GM21529 (cell line): ENCODE results near the gene PPP6R1.

Source experiments
- ATAC-seq: cut with Tn5 transposase; IDR thresholded peaks from one replicate; pipeline ENCODE4 v1.9.1; 2021; ENCODE audit not compliant: unreplicated experiment

Gene PPP6R1, protein sequence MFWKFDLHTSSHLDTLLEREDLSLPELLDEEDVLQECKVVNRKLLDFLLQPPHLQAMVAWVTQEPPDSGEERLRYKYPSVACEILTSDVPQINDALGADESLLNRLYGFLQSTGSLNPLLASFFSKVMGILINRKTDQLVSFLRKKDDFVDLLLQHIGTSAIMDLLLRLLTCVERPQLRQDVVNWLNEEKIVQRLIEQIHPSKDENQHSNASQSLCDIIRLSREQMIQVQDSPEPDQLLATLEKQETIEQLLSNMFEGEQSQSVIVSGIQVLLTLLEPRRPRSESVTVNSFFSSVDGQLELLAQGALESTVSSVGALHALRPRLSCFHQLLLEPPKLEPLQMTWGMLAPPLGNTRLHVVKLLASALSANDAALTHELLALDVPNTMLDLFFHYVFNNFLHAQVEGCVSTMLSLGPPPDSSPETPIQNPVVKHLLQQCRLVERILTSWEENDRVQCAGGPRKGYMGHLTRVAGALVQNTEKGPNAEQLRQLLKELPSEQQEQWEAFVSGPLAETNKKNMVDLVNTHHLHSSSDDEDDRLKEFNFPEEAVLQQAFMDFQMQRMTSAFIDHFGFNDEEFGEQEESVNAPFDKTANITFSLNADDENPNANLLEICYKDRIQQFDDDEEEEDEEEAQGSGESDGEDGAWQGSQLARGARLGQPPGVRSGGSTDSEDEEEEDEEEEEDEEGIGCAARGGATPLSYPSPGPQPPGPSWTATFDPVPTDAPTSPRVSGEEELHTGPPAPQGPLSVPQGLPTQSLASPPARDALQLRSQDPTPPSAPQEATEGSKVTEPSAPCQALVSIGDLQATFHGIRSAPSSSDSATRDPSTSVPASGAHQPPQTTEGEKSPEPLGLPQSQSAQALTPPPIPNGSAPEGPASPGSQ

DNA sequence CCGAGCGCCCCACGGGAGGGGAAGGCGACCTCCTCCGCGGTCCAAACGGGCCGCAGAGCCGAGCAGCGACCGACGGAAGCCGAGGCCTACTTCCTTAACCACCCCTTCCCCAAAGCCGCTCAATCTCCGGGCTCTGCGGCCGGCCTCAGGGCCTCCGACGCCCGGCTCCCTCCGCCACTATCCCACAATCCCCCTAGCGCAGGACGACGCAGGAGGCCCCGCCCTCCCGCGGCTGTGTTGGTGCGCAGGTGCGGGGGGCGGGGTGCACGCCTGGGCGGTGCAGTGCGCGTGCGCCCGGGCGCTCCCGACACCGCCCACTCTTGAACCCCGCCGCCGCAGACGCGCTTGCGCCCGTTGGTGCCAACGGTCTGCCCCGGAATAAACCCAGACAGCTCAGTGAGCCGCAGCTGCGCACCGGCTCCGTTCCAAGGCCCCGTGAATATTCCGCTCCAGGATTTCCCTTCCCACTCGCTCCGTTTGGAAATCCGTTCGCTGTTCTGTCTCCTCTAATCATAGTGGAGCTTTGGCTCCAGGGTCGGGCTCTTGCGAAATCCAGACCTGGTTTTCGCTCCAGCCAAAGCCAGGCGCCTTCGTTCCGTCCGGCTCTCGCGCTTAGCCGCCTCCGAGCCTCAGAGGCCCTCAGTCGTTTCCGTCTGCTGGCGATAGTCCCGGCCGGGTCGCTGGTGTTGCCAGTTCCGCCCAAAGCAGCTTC, at the start of gene PPP6R1:
PPP6R1 (minus strand) TSS at position 190 of the 712 bp plus-strand sequence. CDS start 11,914 bp downstream, outside the sequence.
- ATAC-seq: peak; percentile 68

DNA sequence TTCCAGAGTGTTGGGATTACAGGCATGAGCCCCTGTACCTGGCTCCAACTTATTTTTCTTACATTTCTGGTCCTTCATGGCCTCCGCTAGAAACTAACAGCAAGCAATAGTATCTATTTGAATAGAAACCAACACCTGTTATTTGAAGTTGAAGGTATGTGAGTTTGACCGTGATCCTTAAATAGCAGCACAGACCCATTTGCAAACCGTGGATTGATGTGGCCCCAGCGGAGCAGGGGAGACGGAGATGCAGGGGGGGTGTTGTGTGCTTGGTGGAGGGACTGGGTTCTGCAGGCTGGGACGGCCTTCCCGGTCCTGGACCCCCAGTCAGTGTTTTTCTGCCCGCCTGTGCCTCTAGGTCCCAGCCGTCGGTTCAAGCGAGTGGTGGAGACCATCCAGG, 49.5 kb upstream of the PPP6R1 start:
- ATAC-seq: no peak

DNA sequence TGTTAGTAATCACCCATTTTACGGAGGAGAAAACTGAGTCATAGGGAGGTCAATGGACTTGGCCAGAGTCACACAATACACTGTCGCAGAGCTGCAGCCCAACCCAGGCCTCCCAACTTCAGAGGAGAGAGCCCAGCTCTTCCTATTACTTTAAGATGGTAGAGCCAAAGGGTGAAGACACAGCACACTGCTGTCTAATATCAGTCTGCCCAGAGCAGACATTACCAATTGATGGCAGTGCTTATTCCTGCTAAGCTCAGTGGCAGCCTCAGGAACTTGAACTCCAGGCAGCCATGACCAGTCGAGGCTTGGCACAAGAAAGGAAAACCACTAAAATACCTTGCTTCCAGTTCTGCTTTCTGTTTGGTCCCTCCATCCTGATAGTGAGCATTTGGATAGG, 47.9 kb upstream of the PPP6R1 start:
- no peak for ATAC-seq

DNA sequence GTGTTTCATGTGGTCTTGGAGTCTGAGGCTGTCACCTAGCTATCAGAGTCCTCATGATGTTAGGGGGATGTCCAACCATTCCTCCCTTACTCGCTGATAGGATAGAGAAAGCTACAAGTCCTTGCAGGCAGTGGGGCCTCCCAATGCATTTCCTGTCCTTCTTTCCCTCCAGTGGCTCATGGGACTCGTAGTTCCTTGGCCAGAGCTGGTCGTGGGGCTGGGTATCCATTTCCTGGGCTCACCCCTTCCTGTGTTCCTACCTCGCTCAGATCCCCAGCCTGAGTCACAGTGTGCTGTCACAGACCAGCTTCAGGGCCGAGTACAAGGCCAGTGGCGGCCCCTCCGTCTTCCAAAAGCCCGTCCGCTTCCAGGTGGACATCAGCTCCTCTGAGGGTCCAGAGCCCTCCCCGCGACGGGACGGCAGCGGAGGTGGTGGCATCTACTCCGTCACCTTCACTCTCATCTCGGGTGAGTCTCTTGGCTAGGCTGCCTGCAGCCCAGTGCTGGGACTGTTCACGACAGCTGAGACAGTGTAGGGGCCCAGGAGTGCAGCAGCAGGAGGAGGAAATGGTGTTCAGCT, 47.3 kb upstream of the PPP6R1 start:
- ATAC-seq: no peak

DNA sequence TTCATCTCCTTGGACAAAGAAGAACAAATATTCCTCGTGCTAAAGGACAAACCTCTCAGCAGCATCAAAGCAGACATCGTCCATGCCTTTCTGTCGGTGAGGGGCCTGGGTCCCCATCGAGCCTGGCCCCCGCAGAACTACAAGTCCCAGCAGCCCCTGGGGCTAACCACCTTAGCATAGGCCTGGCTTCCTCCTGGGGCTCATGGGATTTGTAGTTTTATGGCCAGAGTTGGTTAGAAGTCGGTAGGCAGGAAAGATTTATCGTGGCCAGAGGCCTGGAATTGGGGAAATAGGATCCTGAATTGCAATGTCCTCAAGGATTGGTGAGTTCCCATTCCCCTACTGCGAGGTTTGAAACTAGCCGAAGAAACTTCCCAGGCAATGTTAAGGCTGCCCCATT, 46.7 kb upstream of the PPP6R1 start:
- ATAC-seq: no peak

DNA sequence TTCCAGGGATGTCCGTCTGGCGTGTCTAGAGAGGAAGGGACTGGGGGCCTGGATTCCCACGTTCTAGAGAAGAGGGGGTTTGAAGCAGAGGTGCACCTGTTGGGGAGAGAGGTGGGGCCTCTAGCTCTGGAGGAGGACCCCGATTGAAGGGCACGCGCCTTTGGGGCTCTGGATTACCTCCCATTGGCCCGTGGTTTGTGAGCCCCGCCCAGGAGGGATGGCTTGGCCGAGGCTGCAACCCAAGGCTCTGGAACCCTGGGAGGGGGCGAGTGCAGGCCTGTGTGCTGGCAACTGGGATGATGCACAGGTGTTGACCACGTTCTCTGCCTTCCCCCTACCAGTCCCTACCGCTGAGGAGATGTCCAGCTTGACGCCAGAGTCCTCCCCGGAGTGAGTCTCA, 46.2 kb upstream of the PPP6R1 start:
- ATAC-seq: no peak

DNA sequence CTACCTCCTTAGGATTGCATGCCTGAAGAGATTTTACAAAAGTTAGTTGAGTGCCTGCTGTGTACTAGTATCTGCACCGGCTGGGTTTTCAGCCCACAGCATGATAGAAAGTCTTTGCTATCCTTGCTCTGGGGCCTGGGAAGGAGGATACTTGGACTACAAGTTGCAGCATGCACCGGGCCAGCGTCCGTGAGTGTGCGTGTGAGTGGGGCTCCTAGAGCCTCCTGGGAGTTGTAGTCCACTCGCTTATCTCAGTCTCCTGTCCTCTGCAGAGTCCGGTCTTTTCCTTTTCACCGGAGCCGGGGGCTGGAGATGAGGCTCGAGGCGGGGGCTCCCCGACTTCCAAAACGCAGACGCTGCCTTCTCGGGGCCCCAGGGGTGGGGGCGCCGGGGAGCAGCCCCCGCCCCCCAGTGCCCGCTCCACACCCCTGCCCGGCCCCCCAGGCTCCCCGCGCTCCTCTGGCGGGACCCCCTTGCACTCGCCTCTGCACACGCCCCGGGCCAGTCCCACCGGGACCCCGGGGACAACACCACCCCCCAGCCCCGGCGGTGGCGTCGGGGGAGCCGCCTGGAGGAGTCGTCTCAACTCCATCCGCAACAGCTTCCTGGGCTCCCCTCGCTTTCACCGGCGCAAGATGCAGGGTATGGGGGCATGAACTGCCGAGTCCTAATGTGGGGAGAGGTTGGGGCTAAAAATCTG, 45.6 kb upstream of the PPP6R1 start:
- no peak for ATAC-seq

DNA sequence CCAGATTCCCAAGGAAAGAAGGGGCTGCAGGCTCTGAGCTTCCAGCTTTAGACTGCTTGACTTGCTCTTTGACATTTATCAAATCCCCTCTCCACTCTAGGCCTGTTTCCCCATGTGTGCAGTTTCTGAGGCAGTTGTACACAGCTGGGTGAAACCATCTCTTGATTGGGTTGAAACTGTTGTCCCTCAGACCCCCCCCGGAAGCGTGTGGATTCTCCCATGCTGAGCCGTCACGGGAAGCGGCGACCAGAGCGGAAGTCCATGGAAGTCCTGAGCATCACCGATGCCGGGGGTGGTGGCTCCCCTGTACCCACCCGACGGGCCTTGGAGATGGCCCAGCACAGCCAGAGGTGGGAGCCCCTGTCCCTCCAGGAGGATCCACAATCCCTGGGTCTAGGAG, 44.7 kb upstream of the PPP6R1 start:
- no peak for ATAC-seq

DNA sequence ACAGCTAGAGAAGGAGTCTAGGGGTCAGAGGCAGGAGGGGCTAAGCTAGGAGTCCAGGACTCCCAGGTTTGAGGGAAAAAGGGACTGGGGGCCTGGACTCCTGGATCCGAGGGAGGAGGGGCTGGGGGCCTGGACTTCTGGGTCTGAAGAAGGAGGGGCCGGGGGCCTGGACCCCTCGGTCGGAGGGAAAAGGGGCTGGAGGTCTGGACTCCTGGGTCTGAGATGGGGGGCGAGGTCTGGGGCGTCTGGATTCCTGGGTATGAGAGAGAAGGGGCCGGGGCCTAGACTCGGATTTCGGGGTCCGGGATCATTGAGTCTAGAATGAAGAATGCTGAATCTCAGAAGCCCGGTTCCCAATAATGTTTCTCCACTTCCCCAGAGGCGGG, 43.5 kb upstream of the PPP6R1 start:
- ATAC-seq: no peak

DNA sequence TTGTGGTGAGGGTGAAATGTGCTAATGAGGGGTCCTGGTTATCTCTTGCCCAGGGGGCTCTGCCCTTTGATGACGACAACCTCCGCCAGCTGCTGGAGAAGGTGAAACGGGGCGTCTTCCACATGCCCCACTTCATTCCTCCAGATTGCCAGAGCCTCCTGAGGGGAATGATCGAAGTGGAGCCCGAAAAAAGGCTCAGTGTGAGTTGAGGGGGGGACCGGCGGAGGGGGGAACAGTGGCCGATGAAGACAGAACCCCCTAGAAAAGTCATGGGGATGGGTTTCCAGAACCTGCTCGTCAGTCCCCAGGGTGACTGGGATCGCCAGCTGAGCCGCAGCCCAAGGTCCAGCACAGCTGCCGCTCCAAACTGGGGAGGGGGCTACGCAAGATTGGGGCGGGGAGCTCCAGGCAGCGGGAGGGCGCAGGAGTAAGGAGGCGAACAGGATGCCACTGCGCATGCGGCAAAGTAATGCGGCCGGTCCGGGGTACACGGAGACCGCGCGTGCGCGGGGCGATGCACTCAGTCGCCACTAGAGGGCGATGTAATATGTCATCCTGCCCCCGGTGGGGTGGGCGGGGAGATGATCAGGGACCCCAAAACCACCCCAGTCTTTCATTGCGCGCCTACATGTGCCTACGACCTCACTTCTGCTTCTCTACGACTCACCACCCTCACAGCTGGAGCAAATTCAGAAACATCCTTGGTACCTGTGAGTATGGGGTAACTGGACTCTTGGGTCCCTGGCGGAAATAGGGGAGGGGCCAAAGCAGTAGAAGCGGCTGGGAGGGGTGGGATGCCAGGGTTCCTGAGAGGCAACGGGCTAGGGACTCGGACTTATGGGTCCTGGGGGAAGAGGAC, 42.9 kb upstream of the PPP6R1 start:
- ATAC-seq: peak; percentile 68

DNA sequence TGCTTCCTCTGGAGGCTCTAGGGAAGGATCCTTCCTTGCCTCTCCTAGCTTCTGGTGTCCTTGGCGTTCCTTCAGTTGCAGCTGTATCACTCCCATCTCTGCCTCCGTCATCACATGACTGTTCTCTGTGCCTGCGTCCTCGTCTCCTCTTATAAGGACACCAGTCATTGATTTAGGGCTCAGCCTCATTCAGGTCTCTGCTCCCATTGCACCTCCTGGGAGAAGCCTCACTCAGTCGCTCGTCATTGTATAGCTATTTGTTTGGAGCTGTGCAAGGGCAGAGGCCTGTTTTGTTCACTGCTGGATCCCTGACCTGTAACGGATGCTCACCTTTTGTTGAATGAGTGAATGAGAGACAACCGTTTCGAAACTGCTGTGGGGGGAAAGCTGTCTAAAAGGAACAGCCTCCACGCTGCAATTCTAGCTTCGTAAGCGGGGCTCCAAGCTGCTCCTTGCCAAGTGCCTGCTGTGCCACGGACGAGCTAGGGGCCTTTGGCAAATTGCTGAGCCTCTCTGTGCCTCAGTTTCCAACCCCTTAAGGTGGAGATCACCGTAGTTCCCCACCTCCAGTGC, 42.2 kb upstream of the PPP6R1 start:
- no peak for ATAC-seq

DNA sequence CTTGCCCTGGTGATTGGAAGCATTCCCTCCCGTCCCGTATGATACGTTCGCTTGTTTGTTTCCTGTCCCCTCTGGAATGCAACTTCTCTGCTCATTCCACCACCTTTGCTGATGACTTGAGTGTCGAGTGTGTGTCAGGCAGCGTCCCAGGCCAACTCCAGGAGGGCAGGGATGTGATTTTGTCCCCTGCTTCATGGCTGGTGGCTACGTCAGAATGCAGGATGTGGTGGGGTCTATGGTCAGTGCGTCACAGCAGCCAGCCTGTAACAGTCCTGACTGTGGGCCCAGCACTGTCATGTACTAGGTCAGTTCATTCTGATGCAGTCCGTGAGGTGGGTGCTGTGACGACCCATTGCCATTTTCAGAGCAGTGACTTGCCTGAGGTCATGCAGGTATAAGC, 41.2 kb upstream of the PPP6R1 start:
- no peak for ATAC-seq

DNA sequence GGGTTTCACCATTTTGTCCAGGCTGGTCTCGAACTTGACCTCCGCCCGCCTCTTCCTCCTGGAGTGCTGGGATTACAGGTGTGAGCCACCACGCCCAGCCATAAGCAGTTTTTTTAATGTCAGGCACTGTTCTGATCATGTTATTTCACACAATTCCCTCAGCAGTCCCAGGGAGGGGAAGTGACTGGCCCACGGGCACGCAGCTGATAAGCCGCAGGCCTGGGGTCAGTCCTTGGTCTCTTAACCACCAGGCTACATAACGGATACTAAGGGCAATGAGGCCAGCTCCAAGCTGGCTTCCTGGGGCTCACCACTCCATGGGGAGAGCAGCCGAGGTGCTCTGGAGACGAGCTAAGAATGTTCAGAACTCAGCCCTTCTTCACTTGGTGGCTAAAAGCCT, 38.5 kb upstream of the PPP6R1 start:
- no peak for ATAC-seq

DNA sequence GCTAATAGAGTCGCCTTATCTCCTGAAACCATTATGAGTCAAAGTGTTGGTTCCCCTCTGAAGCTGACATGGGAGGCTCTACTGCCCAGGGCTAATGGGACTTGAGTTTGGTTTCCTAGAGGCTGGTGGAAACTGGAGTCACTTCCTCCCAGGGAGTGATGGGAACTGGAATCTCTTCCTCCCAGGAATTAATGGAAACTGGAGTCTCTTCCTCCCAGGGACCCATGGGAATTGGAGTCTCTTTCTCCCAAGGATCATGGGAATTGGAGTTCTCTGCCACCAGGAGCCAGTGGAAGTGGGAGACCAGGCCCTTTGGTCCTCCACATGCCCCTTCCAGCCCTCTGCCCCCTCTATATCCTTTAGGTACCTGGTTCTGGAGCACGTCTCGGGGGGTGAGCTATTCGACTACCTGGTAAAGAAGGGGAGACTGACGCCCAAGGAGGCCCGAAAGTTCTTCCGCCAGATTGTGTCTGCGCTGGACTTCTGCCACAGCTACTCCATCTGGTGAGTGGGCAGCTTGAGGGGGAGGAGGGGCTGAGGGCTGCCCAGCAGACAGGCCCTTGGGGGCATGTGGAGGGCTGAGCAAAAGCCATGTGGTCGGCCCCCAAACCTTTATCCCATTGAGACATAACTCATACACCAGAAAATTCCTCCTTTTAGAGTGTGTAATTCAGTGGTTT, 30.4 kb upstream of the PPP6R1 start:
- no peak for ATAC-seq

DNA sequence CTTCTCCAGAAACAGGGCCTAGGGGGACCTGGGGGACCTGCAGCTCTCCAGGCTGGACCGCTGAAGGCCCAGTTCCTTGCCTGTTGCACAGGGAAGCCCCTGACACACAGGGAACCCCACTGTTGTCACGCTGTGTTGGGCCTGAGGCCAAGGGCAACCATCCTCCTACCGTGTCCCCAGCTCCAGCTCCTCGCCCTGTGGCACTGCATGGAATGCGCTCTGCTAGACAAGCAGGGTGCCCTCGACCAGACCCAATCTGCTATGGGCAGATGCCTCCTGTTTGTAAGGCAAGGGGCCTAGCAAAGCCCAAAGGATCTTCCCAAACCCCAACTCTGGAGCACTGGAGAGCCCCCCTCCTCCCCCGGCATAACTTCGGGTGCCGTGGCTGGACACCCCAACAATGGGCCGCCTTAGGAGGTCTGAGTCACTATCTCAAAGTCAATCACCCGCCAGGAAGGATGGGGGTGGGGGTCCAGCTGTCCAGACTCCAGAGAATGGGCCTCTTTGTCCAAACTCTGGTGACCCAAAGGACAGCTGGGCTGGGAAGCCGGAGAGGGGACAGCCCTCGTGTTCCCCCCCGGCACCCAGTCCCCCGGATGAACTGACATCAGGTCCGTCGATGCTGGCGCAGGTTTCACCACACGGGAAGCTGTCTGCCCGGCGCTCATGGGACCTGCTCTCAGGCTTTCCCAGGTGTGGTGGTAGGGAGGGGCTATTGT, 28.7 kb upstream of the PPP6R1 start:
- no peak for ATAC-seq

DNA sequence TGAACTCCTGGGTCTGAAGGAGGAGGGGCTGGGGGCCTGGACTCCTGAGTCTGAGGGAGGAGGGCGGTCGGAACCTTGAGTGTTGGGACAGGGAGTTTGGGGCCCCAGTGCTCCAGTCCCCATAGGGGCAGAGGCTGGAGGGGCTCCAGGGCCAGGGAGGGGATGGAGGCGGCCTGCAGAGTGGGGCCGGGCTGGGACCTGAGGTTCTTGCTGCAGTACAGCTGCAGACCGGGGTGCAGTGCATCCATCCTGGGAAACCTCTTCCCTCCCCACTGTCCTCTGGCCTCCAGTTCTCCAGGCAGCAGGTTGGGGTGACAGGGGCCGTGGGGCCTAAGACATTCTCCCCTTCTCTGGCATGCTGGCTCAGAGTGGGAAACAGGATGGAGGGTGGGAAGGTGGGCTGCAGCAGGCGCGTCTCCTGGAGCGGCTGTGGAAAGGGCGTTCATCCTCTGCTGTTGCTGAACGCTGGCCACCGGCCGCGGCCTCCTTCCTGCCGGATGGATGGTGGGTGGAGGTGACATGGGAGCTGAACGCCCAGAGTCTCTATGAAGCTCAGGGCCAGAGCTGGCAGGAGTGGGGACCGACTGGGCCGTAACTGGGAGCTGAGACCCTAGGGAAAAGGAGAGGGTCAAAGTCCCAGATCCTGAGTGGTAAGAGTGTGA, 26.5 kb upstream of the PPP6R1 start:
- no peak for ATAC-seq

DNA sequence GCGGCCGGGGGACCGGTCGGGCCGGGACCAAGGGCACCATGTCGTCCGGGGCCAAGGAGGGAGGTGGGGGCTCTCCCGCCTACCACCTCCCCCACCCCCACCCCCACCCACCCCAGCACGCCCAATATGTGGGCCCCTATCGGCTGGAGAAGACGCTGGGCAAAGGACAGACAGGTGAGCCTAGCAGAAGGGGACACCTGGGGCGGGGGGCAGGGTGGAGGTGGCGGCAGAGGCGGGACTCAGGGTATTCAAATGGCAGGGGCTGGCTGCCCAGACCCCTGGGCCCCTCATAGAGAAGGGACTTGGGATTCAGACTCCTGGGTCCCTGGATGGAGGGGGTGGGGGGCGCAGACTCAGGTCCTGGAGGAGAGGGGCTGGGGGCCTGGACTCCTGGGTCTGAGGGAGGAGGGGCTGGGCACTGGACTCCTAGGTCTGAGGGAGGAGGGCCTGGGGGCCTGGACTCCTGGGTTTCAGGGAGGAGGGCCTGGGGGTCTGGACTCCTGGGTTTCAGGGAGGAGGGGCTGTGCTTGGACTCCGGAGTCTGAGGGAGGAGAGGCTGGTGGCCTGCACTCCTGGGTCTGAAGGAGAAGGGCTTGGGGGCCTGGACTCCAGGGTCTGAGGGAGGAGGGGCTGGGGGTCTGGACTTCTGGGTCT, 25.7 kb upstream of the PPP6R1 start:
- no peak for ATAC-seq
